ENCODE results near the gene FAM83G.

DNA sequence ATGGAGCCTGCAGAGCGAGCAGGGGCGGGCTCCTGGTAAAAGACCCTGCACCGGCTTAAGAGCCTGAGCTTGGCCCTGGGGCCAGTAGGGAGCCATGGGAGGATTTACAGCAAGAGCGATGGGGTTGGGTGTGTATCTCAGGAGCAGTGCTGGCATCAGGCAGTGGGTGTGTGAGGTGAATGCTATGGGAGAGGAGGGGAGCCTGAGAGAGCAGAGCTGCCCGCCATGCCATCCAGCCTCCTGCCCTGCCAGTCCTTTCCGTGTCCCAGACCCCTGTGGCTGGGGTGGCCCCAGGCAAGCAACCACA is 23.3 kb downstream of the FAM83G start:
- no peak for TF ChIP-seq POLR2A (IDR thresholded peaks at IDR 0.05)
- TF ChIP-seq, protein P1, sequence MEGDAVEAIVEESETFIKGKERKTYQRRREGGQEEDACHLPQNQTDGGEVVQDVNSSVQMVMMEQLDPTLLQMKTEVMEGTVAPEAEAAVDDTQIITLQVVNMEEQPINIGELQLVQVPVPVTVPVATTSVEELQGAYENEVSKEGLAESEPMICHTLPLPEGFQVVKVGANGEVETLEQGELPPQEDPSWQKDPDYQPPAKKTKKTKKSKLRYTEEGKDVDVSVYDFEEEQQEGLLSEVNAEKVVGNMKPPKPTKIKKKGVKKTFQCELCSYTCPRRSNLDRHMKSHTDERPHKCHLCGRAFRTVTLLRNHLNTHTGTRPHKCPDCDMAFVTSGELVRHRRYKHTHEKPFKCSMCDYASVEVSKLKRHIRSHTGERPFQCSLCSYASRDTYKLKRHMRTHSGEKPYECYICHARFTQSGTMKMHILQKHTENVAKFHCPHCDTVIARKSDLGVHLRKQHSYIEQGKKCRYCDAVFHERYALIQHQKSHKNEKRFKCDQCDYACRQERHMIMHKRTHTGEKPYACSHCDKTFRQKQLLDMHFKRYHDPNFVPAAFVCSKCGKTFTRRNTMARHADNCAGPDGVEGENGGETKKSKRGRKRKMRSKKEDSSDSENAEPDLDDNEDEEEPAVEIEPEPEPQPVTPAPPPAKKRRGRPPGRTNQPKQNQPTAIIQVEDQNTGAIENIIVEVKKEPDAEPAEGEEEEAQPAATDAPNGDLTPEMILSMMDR (IDR thresholded peaks at IDR 0.05): no peak
